Naive thymus-derived CD8-positive, alpha-beta T cell (primary cell): ENCODE data around the gene LRRC74B. TPM values are rescaled to one million over a fixed set of nuclear protein-coding genes. Genes with fewer than 3 reads are reported as not detected.
"Not testable (repeated sequence)": the region's sequence is repeated elsewhere in the genome, so short reads cannot be mapped to it uniquely, and the experiment has no call there.

Experiments used
- ATAC-seq, 2 donors: fragments of 150-1000 bp; cut with Tn5 transposase in 1 of 2; sonication (Bioruptor Pico), chemical (Tn5 transposase) in 1 of 2; 1 replicate in 1 of 2; 2 replicates in 1 of 2; pipeline ENCODE4 v1.10.0; 2021; ENCODE audit warnings: mild to moderate bottlenecking in 2 of 2, moderate library complexity in 2 of 2
- POLR2A ChIA-PET: fragments of 350-600 bp; sonication (Branson Sonifier 250); formaldehyde crosslinking; loops from one replicate; lab custom pipeline; 2021; ENCODE audit warnings: antibody characterized with exemption; lab: Charles Lee
- DNase-seq, 10 donors: peaks; one replicate each; pipeline versions ENCODE4 v3.0.0 to v3.0.0-alpha.2; 2020 to 2022
- H3K27ac Mint-ChIP-seq, 10 donors: one replicate each; pipeline ENCODE4 v1.8.0; 2020 to 2022; ENCODE audit warnings: mild to moderate bottlenecking in 10 of 10, mixed read lengths in 10 of 10, moderate library complexity in 4 of 10, inconsistent platforms in 1 of 10
- H3K27me3 Mint-ChIP-seq, 5 donors: one replicate each; pipeline ENCODE4 v1.8.0; 2021 to 2022; ENCODE audit warnings: mixed read lengths in 5 of 5
- H3K36me3 Mint-ChIP-seq, 3 donors: one replicate each; pipeline ENCODE4 v1.8.0; 2020 to 2022; ENCODE audit warnings: mixed read lengths in 3 of 3, mild to moderate bottlenecking in 2 of 3, inconsistent platforms in 1 of 3
- H3K4me1 Mint-ChIP-seq, 4 donors: one replicate each; pipeline ENCODE4 v1.8.0; 2021 to 2022; ENCODE audit warnings: mixed read lengths in 4 of 4
- H3K4me3 Mint-ChIP-seq, 10 donors: one replicate each; pipeline ENCODE4 v1.8.0; 2020 to 2022; ENCODE audit warnings: mild to moderate bottlenecking in 10 of 10, mixed read lengths in 10 of 10, moderate library complexity in 6 of 10, inconsistent platforms in 1 of 10
- H3K9me3 Mint-ChIP-seq, 9 donors: one replicate each; pipeline ENCODE4 v1.8.0; 2020 to 2022; ENCODE audit warnings: mixed read lengths in 9 of 9, mild to moderate bottlenecking in 3 of 9, inconsistent platforms in 1 of 9, moderate library complexity in 1 of 9
- polyA plus RNA-seq, 3 donors: library from polyadenylated mRNA; unstranded; fragments of 300-500 nt; fragmentation: Illumina TruSeq; gene quantifications; one replicate each; pipeline ENCODE4 v1.2.3, GENCODE V29; 2021
- total RNA-seq, 8 experiments: library from RNA in 2 of 8; stranded (reverse) in 2 of 8; gene quantifications; one replicate each; pipeline ENCODE4 v1.2.3 and lab custom pipeline; 2021 to 2026

The LRRC74B gene
- total and polyA plus RNA-seq, 5 experiments from 2014 or later = 0.11 TPM; not detected in 4

- POLR2A ChIA-PET, DNase-seq, ATAC-seq, H3K36me3 Mint-ChIP-seq, H3K4me3 Mint-ChIP-seq, H3K9me3 Mint-ChIP-seq: not testable (repeated sequence)
- Mint-ChIP-seq H3K27me3 (peaks cover 10 to 35% (median 16%) of the 10 kb centered on the region in 5 donors), H3K4me1 (peaks cover 5 to 15% (median 11%) of the 10 kb centered on the region in 4 donors), H3K27ac (peak overlapping the region in 1 of 10 donors; percentile 7)
Measured at GRCh38 chr22:21039158-21039557, 6.6 kb upstream of the LRRC74B start.

- Mint-ChIP-seq H3K27me3 (peaks cover 10 to 44% (median 16%) of the 10 kb centered on the region in 5 donors), H3K4me1 (peaks cover 15 to 33% (median 29%) of the 10 kb centered on the region in 4 donors), H3K27ac (peak overlapping the region in 1 of 10 donors; percentile 75), H3K36me3 (no peaks in the 10 kb centered on the region), H3K4me3 (no peak overlapping the region), H3K9me3 (peaks cover 0 to 2% (median 0%) of the 10 kb centered on the region in 9 donors)
- DNase-seq (no peak), ATAC-seq (no peak)
- POLR2A ChIA-PET = no interaction called here
Measured at GRCh38 chr22:21041937-21042336, 3.8 kb upstream of the LRRC74B start.

- DNase-seq (no peak), ATAC-seq (no peak)
- Mint-ChIP-seq H3K9me3 (peaks cover 0 to 2% (median 0%) of the 10 kb centered on the region in 9 donors), H3K27me3 (peaks cover 10 to 44% (median 16%) of the 10 kb centered on the region in 5 donors), H3K27ac (peak overlapping the region in 8 of 10 donors; percentile 25 to 97 (median 52)), H3K36me3 (no peaks in the 10 kb centered on the region), H3K4me3 (peak overlapping the region in 8 of 10 donors; percentile 10 to 62 (median 30)), H3K4me1 (peaks cover 15 to 33% (median 29%) of the 10 kb centered on the region in 4 donors)
- POLR2A ChIA-PET = interaction anchor here (0.6 to 1.1 kb wide), 2 partner anchors 18 to 54 kb away, joined by 7 read pairs; no protein-coding TSS in a partner anchor
Measured at GRCh38 chr22:21042978-21043859, 2.5 kb upstream of the LRRC74B start.

- POLR2A ChIA-PET = interaction anchor here (0.6 to 1.1 kb wide), 2 partner anchors 19 to 54 kb away, joined by 7 read pairs; no protein-coding TSS in a partner anchor
- ATAC-seq = no peak
- peaks cover 15 to 33% (median 29%) of the 10 kb centered on the region in 4 donors for H3K4me1 Mint-ChIP-seq
Measured at GRCh38 chr22:21043860-21044535, 1.7 kb upstream of the LRRC74B start.

GRCh38 chr22:21044931-21045584 is 688 bp upstream of the LRRC74B start:
- Mint-ChIP-seq H3K4me3 (peak overlapping the region; percentile 61 to 77 (median 72)), H3K9me3 (peaks cover 0 to 2% (median 0%) of the 10 kb centered on the region in 9 donors), H3K27me3 (peaks cover 7 to 37% (median 11%) of the 10 kb centered on the region in 5 donors), H3K27ac (peak overlapping the region in 8 of 10 donors; percentile 60 to 97 (median 92)), H3K36me3 (no peaks in the 10 kb centered on the region), H3K4me1 (peaks cover 15 to 33% (median 29%) of the 10 kb centered on the region in 4 donors)
- DNase-seq (no peak), ATAC-seq (peak; percentile 19 to 42)
- POLR2A ChIA-PET = interaction anchor here (0.6 to 1.1 kb wide), 2 partner anchors 44 to 985 kb away, joined by 3 read pairs; no protein-coding TSS in a partner anchor

More at GRCh38 chr22:21043860-21044535, 1.7 kb upstream of the LRRC74B start:
- Mint-ChIP-seq H3K27ac (peak overlapping the region in 2 of 10 donors; percentile 83 to 97), H3K27me3 (peaks cover 7 to 44% (median 12%) of the 10 kb centered on the region in 5 donors), H3K36me3 (no peaks in the 10 kb centered on the region), H3K9me3 (peaks cover 0 to 2% (median 0%) of the 10 kb centered on the region in 9 donors), H3K4me3 (peak overlapping the region in 3 of 10 donors; percentile 38 to 74 (median 71))
- DNase-seq = no peak

GRCh38 chr22:21047035-21047661 is 1.4 kb downstream of the LRRC74B start:
- DNase-seq = no peak
- H3K36me3 Mint-ChIP-seq = no peaks in the 10 kb centered on the region
- no peak for ATAC-seq
- H3K4me1 Mint-ChIP-seq = peaks cover 21 to 40% (median 29%) of the 10 kb centered on the region in 4 donors
- peaks cover 7 to 31% (median 11%) of the 10 kb centered on the region in 5 donors for H3K27me3 Mint-ChIP-seq
- peaks cover 0 to 2% (median 0%) of the 10 kb centered on the region in 9 donors for H3K9me3 Mint-ChIP-seq
- peak overlapping the region in 2 of 10 donors; percentile 9 to 69 for H3K27ac Mint-ChIP-seq
- H3K4me3 Mint-ChIP-seq = no peak overlapping the region
- POLR2A ChIA-PET = interaction anchor here (0.6 kb wide), 1 partner anchor 596 kb away, joined by 3 read pairs; no protein-coding TSS in a partner anchor

GRCh38 chr22:21047730-21048129 is 2.0 kb downstream of the LRRC74B start:
- Mint-ChIP-seq H3K27me3 (peaks cover 7 to 26% (median 8%) of the 10 kb centered on the region in 5 donors), H3K27ac (peak overlapping the region in 2 of 10 donors; percentile 69 to 70), H3K9me3 (peaks cover 0 to 2% (median 0%) of the 10 kb centered on the region in 9 donors), H3K4me3 (no peak overlapping the region), H3K36me3 (no peaks in the 10 kb centered on the region), H3K4me1 (peaks cover 21 to 39% (median 29%) of the 10 kb centered on the region in 4 donors)
- no peak for ATAC-seq
- POLR2A ChIA-PET = interaction anchor here (0.6 kb wide), 1 partner anchor 595 kb away, joined by 3 read pairs; no protein-coding TSS in a partner anchor
- no peak for DNase-seq

GRCh38 chr22:21048448-21048847 is 2.7 kb downstream of the LRRC74B start:
- Mint-ChIP-seq H3K27me3 (peaks cover 1 to 18% (median 3%) of the 10 kb centered on the region in 5 donors), H3K4me1 (peaks cover 17 to 32% (median 24%) of the 10 kb centered on the region in 4 donors), H3K27ac (peak overlapping the region in 4 of 10 donors; percentile 27 to 65 (median 54))
- DNase-seq, POLR2A ChIA-PET, H3K9me3 Mint-ChIP-seq, ATAC-seq, H3K36me3 Mint-ChIP-seq, H3K4me3 Mint-ChIP-seq: not testable (repeated sequence)

GRCh38 chr22:21048965-21049364 is 3.2 kb downstream of the LRRC74B start:
- H3K4me3 Mint-ChIP-seq, H3K36me3 Mint-ChIP-seq, H3K9me3 Mint-ChIP-seq, DNase-seq, ATAC-seq, POLR2A ChIA-PET: not testable (repeated sequence)
- peaks cover 0 to 13% (median 0%) of the 10 kb centered on the region in 5 donors for H3K27me3 Mint-ChIP-seq
- H3K4me1 Mint-ChIP-seq = peaks cover 15 to 27% (median 19%) of the 10 kb centered on the region in 4 donors
- peak overlapping the region in 2 of 10 donors; percentile 12 to 27 for H3K27ac Mint-ChIP-seq

GRCh38 chr22:21051145-21051830 is 5.5 kb downstream of the LRRC74B start:
- no peaks in the 10 kb centered on the region for H3K9me3 Mint-ChIP-seq
- H3K27me3 Mint-ChIP-seq = no peaks in the 10 kb centered on the region
- DNase-seq (no peak), ATAC-seq (no peak)
- H3K4me1 Mint-ChIP-seq = peaks cover 10 to 20% (median 14%) of the 10 kb centered on the region in 4 donors
- peak overlapping the region in 2 of 10 donors; percentile 43 to 61 for H3K27ac Mint-ChIP-seq
- no peaks in the 10 kb centered on the region for H3K36me3 Mint-ChIP-seq
- POLR2A ChIA-PET = no interaction called here
- H3K4me3 Mint-ChIP-seq = no peak overlapping the region
